Hematopoietic multipotent progenitor cell treated with erythropoietin and hydrocortisone succinate and interleukin-3 and kit ligand, for 15 days (in vitro differentiated cells): Measurements from ENCODE around the gene SMAD7.

Experiments
- DNase-seq: peaks from one replicate; pipeline ENCODE4 v3.0.0-alpha.2; 2015; ENCODE audit warnings: low spot score

SMAD7 gene

GRCh38 chr18:48986851-48987761, 36.3 kb upstream of the SMAD7 start:
- no peak for DNase-seq

GRCh38 chr18:48985161-48985560, 34.4 kb upstream of the SMAD7 start:
- DNase-seq, result no peak

GRCh38 chr18:48983793-48984437, 33.1 kb upstream of the SMAD7 start:
- no peak for DNase-seq

GRCh38 chr18:48982266-48982665, 31.5 kb upstream of the SMAD7 start:
- DNase-seq, result no peak

GRCh38 chr18:48979944-48980890, 29.5 kb upstream of the SMAD7 start:
- DNase-seq, result no peak

GRCh38 chr18:48977914-48978313, 27.1 kb upstream of the SMAD7 start:
- no peak for DNase-seq

GRCh38 chr18:48975817-48976649, 25.3 kb upstream of the SMAD7 start:
- no peak for DNase-seq

GRCh38 chr18:48975120-48975816, 24.5 kb upstream of the SMAD7 start:
- DNase-seq, result no peak

GRCh38 chr18:48974304-48975119, 23.7 kb upstream of the SMAD7 start:
- no peak for DNase-seq

GRCh38 chr18:48973731-48974130, 23.0 kb upstream of the SMAD7 start:
- DNase-seq, result no peak

GRCh38 chr18:48968412-48969215, 17.8 kb upstream of the SMAD7 start:
- DNase-seq, result no peak

- DNase-seq, result no peak
Observed at GRCh38 chr18:48967545-48967944, 16.8 kb upstream of the SMAD7 start.

- no peak for DNase-seq
Observed at GRCh38 chr18:48966523-48966922, 15.8 kb upstream of the SMAD7 start.

- DNase-seq, result no peak
Observed at GRCh38 chr18:48963586-48964470, 13.1 kb upstream of the SMAD7 start.

- DNase-seq, result no peak
Observed at GRCh38 chr18:48962994-48963561, 12.3 kb upstream of the SMAD7 start.

- no peak for DNase-seq
Observed at GRCh38 chr18:48962252-48962993, 11.7 kb upstream of the SMAD7 start.

- no peak for DNase-seq
Observed at GRCh38 chr18:48961547-48961946, 10.8 kb upstream of the SMAD7 start.
